Measurements from ENCODE around the gene SIK2. TPM values are rescaled to one million over a fixed set of nuclear protein-coding genes. Genes with fewer than 3 reads are reported as not detected.

Gene SIK2
- total RNA-seq, 4 donors from 2014 or later, result 6.6 to 19.1 (median 16.2) TPM

- Histone ChIP-seq H3K36me3 (no peaks in the 10 kb centered on the region), H3K27me3 (no peaks in the 10 kb centered on the region), H3K4me1 (peaks cover 6 to 33% (median 15%) of the 10 kb centered on the region in 4 donors), H3K27ac (no peak overlapping the region), H3K9me3 (no peaks in the 10 kb centered on the region), H3K4me3 (no peak overlapping the region)
- TF ChIP-seq, protein P1, sequence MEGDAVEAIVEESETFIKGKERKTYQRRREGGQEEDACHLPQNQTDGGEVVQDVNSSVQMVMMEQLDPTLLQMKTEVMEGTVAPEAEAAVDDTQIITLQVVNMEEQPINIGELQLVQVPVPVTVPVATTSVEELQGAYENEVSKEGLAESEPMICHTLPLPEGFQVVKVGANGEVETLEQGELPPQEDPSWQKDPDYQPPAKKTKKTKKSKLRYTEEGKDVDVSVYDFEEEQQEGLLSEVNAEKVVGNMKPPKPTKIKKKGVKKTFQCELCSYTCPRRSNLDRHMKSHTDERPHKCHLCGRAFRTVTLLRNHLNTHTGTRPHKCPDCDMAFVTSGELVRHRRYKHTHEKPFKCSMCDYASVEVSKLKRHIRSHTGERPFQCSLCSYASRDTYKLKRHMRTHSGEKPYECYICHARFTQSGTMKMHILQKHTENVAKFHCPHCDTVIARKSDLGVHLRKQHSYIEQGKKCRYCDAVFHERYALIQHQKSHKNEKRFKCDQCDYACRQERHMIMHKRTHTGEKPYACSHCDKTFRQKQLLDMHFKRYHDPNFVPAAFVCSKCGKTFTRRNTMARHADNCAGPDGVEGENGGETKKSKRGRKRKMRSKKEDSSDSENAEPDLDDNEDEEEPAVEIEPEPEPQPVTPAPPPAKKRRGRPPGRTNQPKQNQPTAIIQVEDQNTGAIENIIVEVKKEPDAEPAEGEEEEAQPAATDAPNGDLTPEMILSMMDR (IDR thresholded peaks at IDR 0.05), result no peak
- no peak for TF ChIP-seq POLR2A (IDR thresholded peaks at IDR 0.05)
- TF ChIP-seq EP300 (IDR thresholded peaks at IDR 0.05; ENCODE audit: low read depth), result no peak
- TF ChIP-seq POLR2AphosphoS5 (IDR thresholded peaks at IDR 0.05), result no peak
- no peak for DNase-seq
- intact Hi-C loops (cut with DNase I; ENCODE audit: low total_unique reads), result no loop called here
- in situ Hi-C loops (cut with MboI; ENCODE audit: low pct_ligation_motif_present in 1 of 4, low pct_unique_long_range_greater_than_20kb in 1 of 4, low sequenced_read_pairs in 3 of 4), result loop anchor here in 2 of 4 donors (10.0 to 25.0 kb wide), 2 partner anchors 158 to 480 kb away; partner anchors contain the start of genes PPP2R1B (in 1 of the 2), SDHD (in 1 of the 2) and TIMM8B (in 1 of the 2)
These were observed 4.7 kb downstream of the SIK2 start for GRCh38 chr11:111606986-111607385.

DNA sequence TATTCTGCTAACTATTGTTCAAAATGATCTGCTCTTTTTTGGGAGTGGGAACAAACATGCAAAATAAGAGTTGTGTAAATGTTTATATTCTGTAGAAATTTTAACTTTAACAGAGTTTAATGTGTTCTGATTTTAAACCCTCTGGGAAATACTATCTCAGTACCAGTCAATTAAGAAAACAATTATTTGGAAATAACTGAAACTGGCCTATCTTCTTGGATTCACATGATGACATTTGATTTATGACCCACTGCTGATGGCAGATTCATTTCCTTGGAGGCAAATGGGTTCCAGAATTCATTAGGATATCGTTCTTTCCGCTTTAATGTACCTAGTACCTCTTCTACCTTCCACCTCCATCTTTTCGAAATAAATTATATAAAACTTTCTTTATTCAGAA, 5.5 kb downstream of the SIK2 start:
- Histone ChIP-seq H3K27me3 (no peaks in the 10 kb centered on the region), H3K27ac (no peak overlapping the region), H3K4me3 (no peak overlapping the region), H3K4me1 (peaks cover 6 to 40% (median 15%) of the 10 kb centered on the region in 4 donors), H3K9me3 (no peaks in the 10 kb centered on the region), H3K36me3 (no peaks in the 10 kb centered on the region)
- intact Hi-C loops (cut with DNase I; ENCODE audit: low total_unique reads) (no loop called here), in situ Hi-C loops (cut with MboI; ENCODE audit: low pct_ligation_motif_present in 1 of 4, low pct_unique_long_range_greater_than_20kb in 1 of 4, low sequenced_read_pairs in 3 of 4) (loop anchor here in 2 of 4 donors (10.0 to 25.0 kb wide), 2 partner anchors 157 to 480 kb away; partner anchors contain the start of genes PPP2R1B (in 1 of the 2), SDHD (in 1 of the 2) and TIMM8B (in 1 of the 2))
- TF ChIP-seq EP300 (IDR thresholded peaks at IDR 0.05; ENCODE audit: low read depth), result no peak
- TF ChIP-seq, protein P1 (IDR thresholded peaks at IDR 0.05), result no peak
- TF ChIP-seq POLR2A (IDR thresholded peaks at IDR 0.05), result no peak
- no peak for TF ChIP-seq POLR2AphosphoS5 (IDR thresholded peaks at IDR 0.05)
- no peak for DNase-seq
- 92 to 98% methylated on average over 3 of the region's 3 CpGs for WGBS, 2 donors (ENCODE audit: low coverage in 1 of 2)

- WGBS, 2 donors (ENCODE audit: low coverage in 1 of 2), result 90% methylated on average over 1 of the region's 1 CpG; no CpG with 5 or more reads in 1 of the 2 donors
- TF ChIP-seq EP300 (IDR thresholded peaks at IDR 0.05; ENCODE audit: low read depth) (no peak), POLR2AphosphoS5 (IDR thresholded peaks at IDR 0.05) (no peak), POLR2A (IDR thresholded peaks at IDR 0.05) (no peak)
- TF ChIP-seq, protein P1 (IDR thresholded peaks at IDR 0.05), result no peak
- in situ Hi-C loops (cut with MboI; ENCODE audit: low pct_ligation_motif_present in 1 of 4, low pct_unique_long_range_greater_than_20kb in 1 of 4, low sequenced_read_pairs in 3 of 4), result loop anchor here in 2 of 4 donors (10.0 to 25.0 kb wide), 2 partner anchors 103 to 475 kb away; partner anchors contain the start of genes SDHD (in 1 of the 2) and TIMM8B (in 1 of the 2)
- H3K9me3 ChIP-seq, result no peaks in the 10 kb centered on the region
- no peaks in the 10 kb centered on the region for H3K27me3 ChIP-seq
- H3K36me3 ChIP-seq, result peaks cover 0 to 3% (median 0%) of the 10 kb centered on the region in 4 donors
- H3K4me3 ChIP-seq, result no peak overlapping the region
- DNase-seq, result no peak
- H3K27ac ChIP-seq, result peak overlapping the region in 1 of 4 donors; percentile 25
- peaks cover 0 to 18% (median 0%) of the 10 kb centered on the region in 4 donors for H3K4me1 ChIP-seq
- intact Hi-C loops (cut with DNase I; ENCODE audit: low total_unique reads), result no loop called here
These were observed 10.0 kb downstream of the SIK2 start for GRCh38 chr11:111612224-111612623.

- peaks cover 0 to 29% (median 6%) of the 10 kb centered on the region in 4 donors for H3K36me3 ChIP-seq
- no peak for TF ChIP-seq POLR2AphosphoS5 (IDR thresholded peaks at IDR 0.05)
- no peak for TF ChIP-seq POLR2A (IDR thresholded peaks at IDR 0.05)
- TF ChIP-seq EP300 (IDR thresholded peaks at IDR 0.05; ENCODE audit: low read depth), result no peak
- TF ChIP-seq, protein P1 (IDR thresholded peaks at IDR 0.05), result no peak
- DNase-seq, result no peak
- H3K4me3 ChIP-seq, result no peak overlapping the region
- H3K27ac ChIP-seq, result no peak overlapping the region
- intact Hi-C loops (cut with DNase I; ENCODE audit: low total_unique reads) (no loop called here), in situ Hi-C loops (cut with MboI; ENCODE audit: low pct_ligation_motif_present in 1 of 4, low pct_unique_long_range_greater_than_20kb in 1 of 4, low sequenced_read_pairs in 3 of 4) (loop anchor here in 2 of 4 donors (10.0 to 25.0 kb wide), 2 partner anchors 98 to 470 kb away; partner anchors contain the start of genes SDHD (in 1 of the 2) and TIMM8B (in 1 of the 2))
- H3K9me3 ChIP-seq, result no peaks in the 10 kb centered on the region
- 83 to 90% methylated on average over 4 of the region's 4 CpGs for WGBS, 2 donors (ENCODE audit: low coverage in 1 of 2)
- peaks cover 0 to 4% (median 0%) of the 10 kb centered on the region in 4 donors for H3K4me1 ChIP-seq
- H3K27me3 ChIP-seq, result no peaks in the 10 kb centered on the region
These were observed 15.0 kb downstream of the SIK2 start for GRCh38 chr11:111617286-111617685.
